Calu3 (cell line): ENCODE measurements around the gene CFAP92. TPM values are rescaled to one million over a fixed set of nuclear protein-coding genes. Genes with fewer than 3 reads are reported as not detected.

ENCODE experiments used
- BruUV-seq: library from RNA; stranded (reverse); fragments of 400-500 nt; replicated peaks from 2 replicates; lab custom pipeline; 2021; lab: Mats Ljungman, UMichigan
- CTCF ChIA-PET: fragments of 300-600 bp; sonication (Branson Sonifier 250); formaldehyde crosslinking; loops from one replicate; lab custom pipeline; 2022; ENCODE audit warnings: antibody characterized with exemption; lab: Charles Lee
- DNase-seq: peaks from one replicate; pipeline ENCODE4 v3.0.0; 2022
- H3K27ac Mint-ChIP-seq: one replicate; pipeline ENCODE4 v1.8.0; 2022; ENCODE audit warnings: mixed read lengths; ENCODE audit not compliant: unreplicated experiment
- H3K27me3 Mint-ChIP-seq: one replicate; pipeline ENCODE4 v1.8.0; 2022; ENCODE audit warnings: mixed read lengths; ENCODE audit not compliant: unreplicated experiment
- H3K36me3 Mint-ChIP-seq: one replicate; pipeline ENCODE4 v1.8.0; 2022; ENCODE audit warnings: mild to moderate bottlenecking, moderate library complexity, mixed read lengths; ENCODE audit not compliant: insufficient read depth, unreplicated experiment
- H3K4me1 Mint-ChIP-seq: one replicate; pipeline ENCODE4 v1.8.0; 2022; ENCODE audit warnings: mild to moderate bottlenecking, low read depth, mixed read lengths; ENCODE audit not compliant: unreplicated experiment
- H3K4me3 Mint-ChIP-seq: one replicate; pipeline ENCODE4 v1.8.0; 2022; ENCODE audit warnings: mild to moderate bottlenecking, low read depth, moderate library complexity, mixed read lengths; ENCODE audit not compliant: unreplicated experiment
- H3K9me3 Mint-ChIP-seq: one replicate; pipeline ENCODE4 v1.8.0; 2022; ENCODE audit warnings: low read depth, mixed read lengths; ENCODE audit not compliant: unreplicated experiment
- CTCF ChIP-seq: fragments of 200-600 bp; IDR thresholded peaks from one replicate; pipeline ENCODE4 v1.8.0; 2022; ENCODE audit warnings: antibody characterized with exemption; ENCODE audit not compliant: unreplicated experiment
- intact Hi-C: fragments of 100-400 bp; cut with micrococcal nuclease; formaldehyde crosslinking; loops from one replicate; pipeline ENCODE4 v1.10.0; 2022; ENCODE audit not compliant: unreplicated experiment
- total RNA-seq: library from RNA; stranded (reverse); gene quantifications from 2 replicates; pipeline ENCODE4 v1.2.3, GENCODE V29; 2022

Gene CFAP92
- total RNA-seq, 1 experiment from 2014 or later: 0.92 TPM

GRCh38 chr3:129027544-129027880 is 33.6 kb upstream of the CFAP92 start:
- H3K27me3 Mint-ChIP-seq: peaks cover 45% of the 10 kb centered on the region
- CTCF ChIA-PET: interaction anchor here (0.6 to 3.8 kb wide), 8 partner anchors 11 to 197 kb away, joined by 3 to 30 read pairs (median 4); no protein-coding TSS in a partner anchor
- no peak overlapping the region for H3K27ac Mint-ChIP-seq
- TF ChIP-seq CTCF: no peak
- no peaks in the 10 kb centered on the region for H3K9me3 Mint-ChIP-seq
- intact Hi-C loops: loop anchor here (10.0 kb wide), 1 partner anchor 67 kb away; no protein-coding TSS in a partner anchor
- peaks cover 4% of the 10 kb centered on the region for H3K36me3 Mint-ChIP-seq
- peak overlapping the region; percentile 44 for H3K4me3 Mint-ChIP-seq
- BruUV-seq: no TSS peak
- DNase-seq: no peak
- H3K4me1 Mint-ChIP-seq: peaks cover 8% of the 10 kb centered on the region

- peak; percentile 86 for TF ChIP-seq CTCF
- CTCF ChIA-PET: interaction anchor here (0.6 to 3.8 kb wide), 8 partner anchors 10 to 198 kb away, joined by 3 to 30 read pairs (median 4); no protein-coding TSS in a partner anchor
- peak overlapping the region; percentile 44 for H3K4me3 Mint-ChIP-seq
- peak overlapping the region; percentile 17 for H3K27ac Mint-ChIP-seq
- H3K36me3 Mint-ChIP-seq: peaks cover 4% of the 10 kb centered on the region
- H3K4me1 Mint-ChIP-seq: peaks cover 8% of the 10 kb centered on the region
- TSS peak; percentile 45 for BruUV-seq
- DNase-seq: peak; percentile 96
- H3K9me3 Mint-ChIP-seq: no peaks in the 10 kb centered on the region
- intact Hi-C loops: loop anchor here (10.0 kb wide), 1 partner anchor 68 kb away; no protein-coding TSS in a partner anchor
- H3K27me3 Mint-ChIP-seq: peaks cover 51% of the 10 kb centered on the region
Observed at GRCh38 chr3:129026728-129027543, 33.1 kb upstream of the CFAP92 start.

GRCh38 chr3:129025691-129026435 is 32.0 kb upstream of the CFAP92 start:
- no TSS peak for BruUV-seq
- intact Hi-C loops: loop anchor here (10.0 kb wide), 1 partner anchor 69 kb away; no protein-coding TSS in a partner anchor
- CTCF ChIA-PET: interaction anchor here (1.2 to 3.8 kb wide), 3 partner anchors 9 to 95 kb away, joined by 3 to 30 read pairs (median 30); partner anchors contain the start of gene RAB43
- Mint-ChIP-seq H3K27me3 (peaks cover 62% of the 10 kb centered on the region), H3K9me3 (no peaks in the 10 kb centered on the region), H3K4me3 (no peak overlapping the region), H3K27ac (peak overlapping the region; percentile 17), H3K36me3 (peaks cover 4% of the 10 kb centered on the region), H3K4me1 (peaks cover 8% of the 10 kb centered on the region)
- TF ChIP-seq CTCF: no peak
- DNase-seq: no peak

GRCh38 chr3:129025108-129025507 is 31.2 kb upstream of the CFAP92 start:
- H3K27me3 Mint-ChIP-seq: peaks cover 69% of the 10 kb centered on the region
- CTCF ChIA-PET: interaction anchor here (1.0 to 3.8 kb wide), 3 partner anchors 8 to 54 kb away, joined by 3 to 30 read pairs (median 30); no protein-coding TSS in a partner anchor
- no peak overlapping the region for H3K4me3 Mint-ChIP-seq
- intact Hi-C loops: loop anchor here (10.0 kb wide), 1 partner anchor 70 kb away; no protein-coding TSS in a partner anchor
- no peak overlapping the region for H3K27ac Mint-ChIP-seq
- peaks cover 8% of the 10 kb centered on the region for H3K4me1 Mint-ChIP-seq
- no TSS peak for BruUV-seq
- no peak for DNase-seq
- peaks cover 4% of the 10 kb centered on the region for H3K36me3 Mint-ChIP-seq
- TF ChIP-seq CTCF: no peak
- H3K9me3 Mint-ChIP-seq: no peaks in the 10 kb centered on the region
